Measurements from ENCODE around the gene PTPRM. TPM values are rescaled to one million over a fixed set of nuclear protein-coding genes. Genes with fewer than 3 reads are reported as not detected.
A peak's percentile ranks its signal among the peaks of the same experiment; 100 is the strongest.

The PTPRM gene
- total RNA-seq, 4 donors from 2014 or later = 170 to 198 (median 182) TPM

GRCh38 chr18:8097927-8098326 is 530.8 kb downstream of the PTPRM start:
- DNase-seq = no peak
- WGBS, 2 donors = 0 to 61% methylated on average over 1 of the region's 1 CpG

GRCh38 chr18:8106603-8107002 is 539.5 kb downstream of the PTPRM start:
- H3K27me3 ChIP-seq = no peaks in the 10 kb centered on the region
- peaks cover 40 to 41% of the 10 kb centered on the region in 2 donors for H3K4me1 ChIP-seq
- no peak overlapping the region for H3K4me3 ChIP-seq (replicated peaks in 1 of 3)
- TF ChIP-seq CTCF (IDR thresholded peaks at IDR 0.05) = no peak
- no peak for TF ChIP-seq POLR2A (IDR thresholded peaks at IDR 0.05)
- peak overlapping the region; percentile 62 to 76 (median 71) for H3K27ac ChIP-seq
- DNase-seq = peak in 1 of 2 donors; percentile 15
- intact Hi-C loops (cut with DNase I) = no loop called here
- WGBS, 2 donors = 86 to 88% methylated on average over 4 of the region's 4 CpGs
- no peaks in the 10 kb centered on the region for H3K9me3 ChIP-seq
- H3K36me3 ChIP-seq = no peaks in the 10 kb centered on the region

More at GRCh38 chr18:8097927-8098326, 530.8 kb downstream of the PTPRM start:
- TF ChIP-seq POLR2A (IDR thresholded peaks at IDR 0.05) (no peak), CTCF (IDR thresholded peaks at IDR 0.05) (no peak)
- Histone ChIP-seq H3K9me3 (no peaks in the 10 kb centered on the region), H3K27me3 (no peaks in the 10 kb centered on the region), H3K36me3 (no peaks in the 10 kb centered on the region), H3K27ac (no peak overlapping the region), H3K4me3 (replicated peaks in 1 of 3) (no peak overlapping the region), H3K4me1 (no peaks in the 10 kb centered on the region)
- intact Hi-C loops (cut with DNase I) = loop anchor here (5.0 kb wide), 1 partner anchor 51 kb away; no protein-coding TSS in a partner anchor

- no peaks in the 10 kb centered on the region for H3K9me3 ChIP-seq
- TF ChIP-seq POLR2A (IDR thresholded peaks at IDR 0.05) (no peak), CTCF (IDR thresholded peaks at IDR 0.05) (no peak)
- H3K27me3 ChIP-seq = no peaks in the 10 kb centered on the region
- WGBS, 2 donors = 48% methylated on average over 2 of the region's 2 CpGs
- intact Hi-C loops (cut with DNase I) = no loop called here
- peak overlapping the region; percentile 62 to 76 (median 71) for H3K27ac ChIP-seq
- no peak overlapping the region for H3K4me3 ChIP-seq (replicated peaks in 1 of 3)
- H3K4me1 ChIP-seq = peaks cover 48% of the 10 kb centered on the region in 2 donors
- peak; percentile 24 to 49 for DNase-seq
- no peaks in the 10 kb centered on the region for H3K36me3 ChIP-seq
These were observed 540.3 kb downstream of the PTPRM start for GRCh38 chr18:8107426-8107825.

- intact Hi-C loops (cut with DNase I) = no loop called here
- no peak for DNase-seq
- Histone ChIP-seq H3K27me3 (no peaks in the 10 kb centered on the region), H3K4me1 (peaks cover 30% of the 10 kb centered on the region in 2 donors), H3K36me3 (no peaks in the 10 kb centered on the region), H3K27ac (no peak overlapping the region), H3K4me3 (replicated peaks in 1 of 3) (no peak overlapping the region), H3K9me3 (no peaks in the 10 kb centered on the region)
- TF ChIP-seq CTCF (IDR thresholded peaks at IDR 0.05) (no peak), POLR2A (IDR thresholded peaks at IDR 0.05) (no peak)
- WGBS, 2 donors = 93 to 96% methylated on average over 2 of the region's 2 CpGs
These were observed 547.4 kb downstream of the PTPRM start for GRCh38 chr18:8114480-8114879.

- intact Hi-C loops (cut with DNase I) = no loop called here
- Histone ChIP-seq H3K36me3 (no peaks in the 10 kb centered on the region), H3K27me3 (no peaks in the 10 kb centered on the region), H3K4me3 (replicated peaks in 1 of 3) (no peak overlapping the region), H3K27ac (no peak overlapping the region), H3K4me1 (peaks cover 21 to 24% of the 10 kb centered on the region in 2 donors), H3K9me3 (no peaks in the 10 kb centered on the region)
- DNase-seq = no peak
- whole genome bisulfite sequencing, 2 donors = 96 to 98% methylated on average over 2 of the region's 2 CpGs
- no peak for TF ChIP-seq POLR2A (IDR thresholded peaks at IDR 0.05)
- no peak for TF ChIP-seq CTCF (IDR thresholded peaks at IDR 0.05)
These were observed 549.4 kb downstream of the PTPRM start for GRCh38 chr18:8116341-8117005.
